GM21515 (cell line): ENCODE measurements around the gene TMEM101.
"Not testable (repeated sequence)": the region's sequence is repeated elsewhere in the genome, so short reads cannot be mapped to it uniquely, and the experiment has no call there.

Experiments used
- ATAC-seq: cut with Tn5 transposase; IDR thresholded peaks from one replicate; pipeline ENCODE4 v1.9.1; 2021; ENCODE audit not compliant: unreplicated experiment

The TMEM101 gene

DNA sequence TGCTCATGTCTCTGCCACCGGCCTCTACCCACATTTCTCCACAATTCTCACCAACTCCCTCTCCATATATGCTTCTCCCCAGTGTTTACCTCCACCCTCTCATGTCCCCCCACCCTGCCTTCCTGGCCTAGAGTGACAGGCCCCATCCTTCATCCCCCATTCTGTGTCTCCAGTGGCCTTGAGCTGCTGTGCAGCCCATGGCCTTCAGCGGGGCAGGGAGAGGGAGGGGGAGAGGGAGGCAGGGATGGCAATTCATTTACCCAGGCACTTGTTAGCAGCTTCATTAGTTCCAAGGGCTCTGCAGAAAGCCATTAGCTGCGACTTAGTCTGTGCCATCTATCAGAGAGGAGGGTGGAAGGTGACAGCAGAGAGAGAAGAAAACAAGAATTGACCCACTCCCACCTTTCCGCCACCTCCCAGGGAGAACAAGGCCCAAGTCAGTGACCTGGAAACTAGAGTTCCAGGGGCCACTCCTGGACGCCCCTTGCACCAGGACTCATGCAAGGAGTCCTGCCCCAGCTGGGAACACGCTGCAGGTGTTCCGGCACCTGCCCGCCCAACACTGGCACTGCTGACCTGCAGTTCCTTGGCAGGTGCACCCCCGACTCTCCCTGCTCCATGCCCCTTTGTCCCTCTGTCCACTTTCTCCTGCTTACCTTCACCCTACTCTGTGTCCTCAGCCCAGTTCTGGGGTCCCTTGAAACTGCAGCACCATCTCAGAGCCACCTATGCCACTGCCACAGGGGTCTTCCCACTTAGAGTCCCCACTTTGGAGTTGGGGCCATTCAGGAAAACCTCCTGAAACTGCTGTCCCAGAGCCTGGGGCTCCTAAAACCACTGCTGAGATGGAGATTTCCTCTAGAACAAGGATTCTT lies 37.6 kb downstream of the TMEM101 start:
- ATAC-seq = no peak

DNA sequence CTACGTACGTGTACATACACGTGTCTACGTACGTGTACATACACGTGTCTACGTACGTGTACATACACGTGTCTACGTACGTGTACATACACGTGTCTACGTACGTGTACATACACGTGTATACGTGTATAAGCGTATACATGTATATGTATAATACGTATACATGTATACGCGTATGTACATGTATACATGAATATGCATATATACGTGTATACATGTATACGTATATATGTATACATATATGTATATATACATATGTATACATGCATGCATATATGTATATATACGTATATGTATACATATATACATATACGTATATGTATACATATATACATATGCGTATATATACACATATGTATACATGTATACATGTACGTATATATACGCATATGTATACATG lies 38.9 kb downstream of the TMEM101 start:
- ATAC-seq = no peak

DNA sequence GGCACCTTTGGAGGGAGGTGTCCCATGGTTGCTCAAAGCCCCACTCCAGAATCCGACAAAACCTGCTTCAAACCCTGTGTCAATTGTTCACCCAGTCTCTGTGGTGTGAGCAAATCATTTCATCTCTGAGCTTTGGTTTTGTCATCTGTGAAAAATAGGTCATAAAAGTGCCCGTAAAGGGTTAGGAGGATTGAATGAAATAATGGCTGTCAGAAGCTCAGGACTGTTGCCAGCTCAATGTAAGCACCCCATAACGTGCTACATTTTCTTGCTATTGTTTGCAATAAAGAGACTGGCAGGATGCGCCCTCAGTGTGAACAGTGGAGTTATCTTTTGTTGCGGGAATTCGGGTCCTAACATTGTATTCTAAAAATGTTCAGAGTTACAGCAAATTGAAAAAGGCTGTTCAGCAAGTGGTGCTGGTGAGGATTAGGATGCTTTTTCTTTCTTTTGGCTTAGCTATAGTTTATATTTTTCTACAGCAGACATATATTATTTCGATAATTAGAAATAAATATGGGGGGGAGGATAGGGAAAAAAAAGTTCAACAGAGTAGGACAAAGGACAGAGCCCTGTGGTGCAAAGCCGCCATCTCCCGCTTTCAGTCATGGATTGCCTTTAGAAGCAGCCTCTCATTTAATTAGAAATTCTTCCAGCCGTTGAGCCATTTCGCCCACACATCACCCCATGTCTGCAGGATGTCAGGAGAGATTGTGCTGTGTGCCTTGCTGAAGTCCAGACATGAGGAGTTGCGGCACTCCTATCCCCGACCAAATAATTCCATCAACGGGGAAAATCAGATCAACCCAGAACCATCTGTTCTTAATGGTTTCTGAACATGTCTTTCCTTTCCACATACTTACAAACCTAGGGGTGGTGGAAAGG lies 40.1 kb downstream of the TMEM101 start:
- ATAC-seq = no peak

DNA sequence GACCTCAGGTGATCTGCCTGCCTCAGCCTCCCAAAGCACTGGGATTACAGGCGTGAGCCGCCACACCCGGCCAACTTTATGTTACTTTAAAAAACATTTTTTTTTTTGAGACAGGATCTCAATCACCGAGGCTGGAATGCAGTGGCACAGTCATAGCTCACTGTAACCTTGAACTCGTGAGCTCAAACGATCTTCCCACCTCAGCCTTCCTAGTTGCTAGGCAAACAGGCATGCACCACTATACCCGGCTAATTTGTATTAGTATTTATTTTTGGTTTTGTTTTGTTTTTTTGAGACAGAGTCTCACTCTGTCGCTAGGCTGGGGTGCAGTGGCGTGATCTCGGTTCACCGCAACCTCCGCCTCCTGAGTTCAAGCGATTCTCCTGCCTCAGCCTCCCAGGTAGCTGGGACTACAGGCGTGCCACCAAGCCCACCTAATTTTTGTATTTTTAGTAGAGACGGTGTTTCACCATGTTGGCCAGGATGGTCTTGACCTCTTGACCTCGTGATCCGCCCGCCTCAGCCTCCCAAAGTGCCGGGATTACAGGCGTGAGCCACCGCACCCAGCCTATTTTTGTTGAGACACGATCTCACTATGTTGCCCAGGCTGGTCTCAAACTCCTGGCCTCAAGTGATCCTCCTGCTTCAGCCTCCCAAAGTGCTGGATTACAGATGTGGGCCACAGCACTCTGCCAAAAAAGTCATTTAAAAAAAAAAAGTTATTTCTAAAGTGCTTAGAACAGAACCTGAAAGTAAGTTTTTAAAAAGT lies 42.1 kb downstream of the TMEM101 start:
- not testable (repeated sequence) for ATAC-seq

DNA sequence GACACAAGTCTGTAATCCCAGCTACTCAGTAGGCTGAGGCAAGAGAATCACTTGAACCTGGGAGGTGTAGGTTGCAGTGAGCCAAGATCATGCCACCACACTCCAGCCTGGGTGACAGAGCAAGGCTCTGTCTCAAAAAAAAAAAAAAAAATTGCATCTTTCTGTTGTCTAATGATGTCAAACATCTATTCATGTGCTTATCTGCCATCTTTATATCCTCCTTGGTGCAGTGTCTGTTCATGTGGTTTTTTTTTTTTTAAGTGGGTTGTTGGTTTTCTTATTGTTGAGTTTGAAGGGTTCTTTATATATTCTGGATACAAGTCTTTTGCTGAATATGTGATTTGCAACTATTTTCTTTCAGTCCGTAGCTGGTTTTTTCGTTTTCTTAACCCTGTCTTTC lies 43.3 kb downstream of the TMEM101 start:
- not testable (repeated sequence) for ATAC-seq

DNA sequence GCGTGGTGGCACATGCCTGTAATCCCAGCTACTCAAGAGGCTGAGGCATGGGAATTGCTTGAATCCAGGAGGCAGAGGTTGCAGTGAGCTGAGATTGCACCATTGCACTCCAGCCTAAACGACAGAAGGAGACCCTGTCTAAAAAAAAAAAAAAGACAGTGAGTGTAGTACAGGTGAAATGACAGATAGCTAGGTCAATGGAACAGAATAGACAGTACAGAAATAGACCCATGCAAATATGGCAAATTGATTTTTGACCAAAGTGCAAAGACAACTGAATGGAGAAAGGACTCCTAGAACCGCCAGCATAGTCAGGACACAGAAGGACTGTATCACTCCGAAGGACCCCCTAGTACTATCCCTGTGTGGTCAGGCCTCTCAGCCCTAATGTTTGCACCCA lies 44.4 kb downstream of the TMEM101 start:
- no peak for ATAC-seq

DNA sequence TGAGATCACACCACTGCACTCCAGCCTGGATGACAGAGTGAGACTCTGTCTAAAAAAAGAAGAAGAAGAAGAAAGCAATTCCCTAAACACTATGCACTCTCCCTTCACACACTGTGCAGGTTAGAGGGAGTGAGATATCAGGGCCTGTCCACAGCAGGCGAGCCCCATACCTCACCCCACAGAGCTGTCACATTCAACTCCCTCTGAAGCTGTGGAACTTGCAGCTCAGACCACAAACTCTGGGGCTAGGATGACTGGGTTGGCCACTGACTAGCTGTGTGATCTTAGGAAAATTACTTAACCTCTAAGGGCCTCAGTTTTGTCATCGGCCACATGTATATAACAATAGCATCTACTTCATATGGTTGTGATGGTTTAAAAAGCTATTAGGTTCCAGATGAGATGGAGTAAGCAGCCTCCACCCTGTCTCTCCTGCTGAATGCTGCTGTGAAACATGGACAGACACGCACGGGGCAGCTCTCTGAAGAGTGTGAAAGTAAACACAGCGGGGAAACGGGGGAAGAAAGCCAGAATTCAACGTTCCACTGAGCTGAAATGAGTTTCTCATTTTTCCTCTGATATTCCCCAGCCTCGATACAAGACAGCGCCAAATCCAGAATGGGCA lies 47.4 kb downstream of the TMEM101 start:
- no peak for ATAC-seq

DNA sequence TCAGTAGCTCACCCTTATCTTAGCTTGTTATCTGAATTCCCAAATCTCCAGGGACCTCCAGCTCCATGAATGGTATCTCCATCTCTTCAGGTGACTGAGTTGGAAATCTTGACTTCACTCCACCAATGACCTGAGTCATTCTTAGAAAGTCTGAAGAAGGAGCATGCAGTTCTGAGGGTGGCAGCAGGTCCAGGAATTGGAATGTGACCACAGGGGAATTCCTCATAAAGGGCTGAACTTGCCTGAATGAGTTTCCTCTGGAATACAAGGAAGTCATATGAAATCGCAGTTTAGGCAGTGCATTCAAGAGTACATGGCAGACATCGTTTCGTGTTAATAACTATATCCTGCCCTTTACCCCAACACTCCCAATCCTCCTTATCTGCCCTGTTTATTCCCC lies 48.5 kb downstream of the TMEM101 start:
- no peak for ATAC-seq

DNA sequence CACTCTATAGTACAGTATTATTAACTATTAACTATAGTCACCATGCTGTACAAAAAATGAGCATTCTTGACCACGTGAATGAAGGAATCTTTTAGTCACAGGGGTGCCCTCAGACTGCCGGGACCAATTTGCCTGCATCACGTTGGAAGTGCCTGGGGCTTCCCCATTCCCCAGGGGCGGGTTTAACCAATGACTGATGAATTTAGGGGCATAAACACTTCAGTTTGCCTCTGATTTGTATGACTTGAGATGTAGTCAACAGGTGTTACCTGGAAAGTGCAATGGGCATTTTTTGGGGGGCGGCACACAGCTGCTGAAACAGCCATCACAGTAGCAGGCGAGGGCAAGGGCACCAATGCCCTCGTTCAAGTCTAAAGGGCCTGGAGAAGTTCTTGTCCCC lies 52.3 kb downstream of the TMEM101 start:
- no peak for ATAC-seq

DNA sequence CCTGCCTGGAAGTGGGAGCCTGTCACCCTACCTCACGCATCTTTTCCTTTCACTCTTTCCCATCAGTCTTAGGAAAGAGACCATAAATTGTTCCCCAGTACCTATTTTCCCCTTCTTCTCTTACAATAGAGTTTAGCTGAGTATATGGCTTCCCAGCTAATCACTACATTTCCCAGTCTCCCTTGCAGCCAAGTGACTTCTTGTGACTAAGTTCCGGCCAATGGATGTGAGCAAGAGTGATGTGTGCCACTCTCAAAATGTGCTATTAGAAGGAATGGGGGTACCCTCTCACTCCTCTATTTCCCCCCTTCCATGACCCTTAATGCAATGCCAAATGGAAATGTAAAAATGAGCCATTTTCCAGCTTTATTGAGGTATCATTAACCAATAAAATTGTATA lies 52.8 kb downstream of the TMEM101 start:
- ATAC-seq = no peak

DNA sequence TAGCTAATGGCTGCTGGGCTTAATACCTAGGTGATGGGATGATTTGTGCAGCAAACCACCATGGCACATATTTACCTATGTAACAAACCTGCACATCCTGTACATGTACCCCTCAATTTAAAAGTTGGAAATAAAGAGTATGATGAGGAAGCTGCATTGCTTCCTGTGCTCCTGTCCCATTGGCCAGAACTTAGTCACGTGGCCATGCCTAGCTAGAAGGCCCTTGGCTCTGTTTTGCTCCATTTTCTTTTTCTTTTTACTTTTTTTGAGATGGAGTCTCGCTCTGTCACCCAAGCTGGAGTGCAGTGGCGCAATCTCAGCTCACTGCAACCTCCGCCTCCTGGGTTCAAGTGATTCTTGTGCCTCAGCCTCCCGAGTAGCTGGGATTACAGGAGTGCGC lies 53.5 kb downstream of the TMEM101 start:
- not testable (repeated sequence) for ATAC-seq
